AG04449 (cell line): ENCODE data around the gene MFN2.

ENCODE experiments used
- CTCF ChIA-PET: fragments of 350-600 bp; formaldehyde crosslinking; extraction: SDS; loops from one replicate; lab custom pipeline; 2021; ENCODE audit warnings: antibody characterized with exemption; lab: Yijun Ruan, JAX
- POLR2A ChIA-PET: fragments of 400-600, 350-600 bp; formaldehyde crosslinking; extraction: SDS; loops from one replicate; lab custom pipeline; 2020; ENCODE audit warnings: antibody characterized with exemption, inconsistent platforms; lab: Yijun Ruan, JAX
- DNase-seq: peaks from one replicate; pipeline ENCODE4 v3.0.0-alpha.2; 2010; ENCODE audit warnings: low read depth, low spot score
- H3K4me3 ChIP-seq: 2 replicates; pipeline ENCODE4 v1.5.1; 2011; ENCODE audit warnings: low read depth, mild to moderate bottlenecking, control low read depth, low read length
- TF ChIP-seq, protein P1 (sequence below): IDR thresholded peaks from one replicate; pipeline ENCODE4 v1.5.1; 2011; ENCODE audit warnings: mild to moderate bottlenecking, moderate library complexity, low read length, control low read depth, inconsistent platforms; ENCODE audit not compliant: insufficient read depth; ENCODE audit errors: missing control alignments

The MFN2 gene

GRCh38 chr1:11985851-11986250 is 5.6 kb downstream of the MFN2 start:
- ChIA-PET CTCF (interaction anchor here (4.4 kb wide), 1 partner anchor 15 kb away, joined by 25 read pairs; no protein-coding TSS in a partner anchor), POLR2A (interaction anchor here (1.1 kb wide), 1 partner anchor 77 kb away, joined by 5 read pairs; no protein-coding TSS in a partner anchor)
- TF ChIP-seq, protein P1, sequence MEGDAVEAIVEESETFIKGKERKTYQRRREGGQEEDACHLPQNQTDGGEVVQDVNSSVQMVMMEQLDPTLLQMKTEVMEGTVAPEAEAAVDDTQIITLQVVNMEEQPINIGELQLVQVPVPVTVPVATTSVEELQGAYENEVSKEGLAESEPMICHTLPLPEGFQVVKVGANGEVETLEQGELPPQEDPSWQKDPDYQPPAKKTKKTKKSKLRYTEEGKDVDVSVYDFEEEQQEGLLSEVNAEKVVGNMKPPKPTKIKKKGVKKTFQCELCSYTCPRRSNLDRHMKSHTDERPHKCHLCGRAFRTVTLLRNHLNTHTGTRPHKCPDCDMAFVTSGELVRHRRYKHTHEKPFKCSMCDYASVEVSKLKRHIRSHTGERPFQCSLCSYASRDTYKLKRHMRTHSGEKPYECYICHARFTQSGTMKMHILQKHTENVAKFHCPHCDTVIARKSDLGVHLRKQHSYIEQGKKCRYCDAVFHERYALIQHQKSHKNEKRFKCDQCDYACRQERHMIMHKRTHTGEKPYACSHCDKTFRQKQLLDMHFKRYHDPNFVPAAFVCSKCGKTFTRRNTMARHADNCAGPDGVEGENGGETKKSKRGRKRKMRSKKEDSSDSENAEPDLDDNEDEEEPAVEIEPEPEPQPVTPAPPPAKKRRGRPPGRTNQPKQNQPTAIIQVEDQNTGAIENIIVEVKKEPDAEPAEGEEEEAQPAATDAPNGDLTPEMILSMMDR = no peak
- H3K4me3 ChIP-seq = no peak overlapping the region
- DNase-seq = peak; percentile 70

DNA sequence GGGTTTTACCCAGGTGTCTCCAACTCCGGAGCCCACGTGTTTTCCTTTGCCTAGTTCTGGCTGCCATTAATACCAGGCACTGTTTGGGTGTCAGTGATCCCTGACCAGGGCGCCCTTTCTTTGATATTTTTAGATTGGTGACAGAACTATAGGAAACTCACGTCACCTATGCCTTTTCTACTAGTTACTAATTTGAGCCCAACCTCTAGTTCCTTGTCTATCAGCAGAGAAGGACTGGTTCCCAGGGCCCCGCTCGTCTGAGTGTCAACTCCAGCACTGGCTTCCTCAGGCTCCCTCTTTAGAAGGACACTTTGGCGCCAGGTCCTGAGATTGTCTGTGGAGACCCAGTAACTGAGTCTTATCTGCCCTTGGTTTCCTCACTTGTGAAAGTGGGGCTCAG is 9.4 kb downstream of the MFN2 start:
- TF ChIP-seq, protein P1 = no peak
- DNase-seq = no peak
- H3K4me3 ChIP-seq = no peak overlapping the region
- ChIA-PET CTCF (no interaction called here), POLR2A (no interaction called here)

GRCh38 chr1:11990303-11991032 is 10.2 kb downstream of the MFN2 start:
- no peak for DNase-seq
- CTCF ChIA-PET = interaction anchor here (2.9 kb wide), 1 partner anchor 14 kb away, joined by 8 read pairs; no protein-coding TSS in a partner anchor
- H3K4me3 ChIP-seq = no peak overlapping the region
- POLR2A ChIA-PET = no interaction called here
- TF ChIP-seq, protein P1 = no peak

DNA sequence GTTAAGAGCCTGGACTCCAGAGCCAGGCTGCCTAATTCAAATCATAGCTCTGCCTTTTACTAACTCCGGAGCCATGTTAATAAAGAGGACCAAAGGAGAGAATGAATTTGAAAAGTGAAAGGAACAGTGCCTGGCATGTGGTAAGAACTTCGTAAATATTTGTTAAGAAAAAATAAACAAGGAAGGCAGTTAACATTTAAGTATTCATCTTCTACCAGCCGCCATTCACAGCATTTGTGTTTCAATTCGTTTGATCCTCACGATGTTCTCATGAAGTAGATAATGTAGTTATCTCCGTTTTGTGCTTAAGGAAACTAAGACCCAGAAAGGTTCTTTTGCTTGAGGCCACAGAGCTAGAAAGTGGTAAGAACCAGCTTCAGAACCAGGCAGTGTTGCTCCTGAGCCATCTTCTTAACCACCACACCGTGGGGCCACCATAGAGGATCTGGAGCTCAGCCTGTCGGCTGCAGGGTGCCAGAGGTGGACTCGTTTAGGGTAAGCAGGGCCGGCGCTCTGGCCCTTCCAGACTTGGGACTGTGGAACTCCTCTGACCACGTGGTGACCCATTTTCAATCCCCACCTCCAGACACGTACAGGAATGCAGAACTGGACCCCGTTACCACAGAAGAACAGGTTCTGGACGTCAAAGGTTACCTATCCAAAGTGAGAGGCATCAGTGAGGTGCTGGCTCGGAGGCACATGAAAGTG is 11.9 kb downstream of the MFN2 start:
- CTCF ChIA-PET = interaction anchor here (0.6 to 2.9 kb wide), 3 partner anchors 12 to 124 kb away, joined by 3 to 8 read pairs (median 3); partner anchors contain the start of gene MFN2
- DNase-seq = no peak
- no peak overlapping the region for H3K4me3 ChIP-seq
- POLR2A ChIA-PET = interaction anchor here (0.5 kb wide), 1 partner anchor 8 kb away, joined by 3 read pairs; no protein-coding TSS in a partner anchor
- TF ChIP-seq, protein P1 = no peak

DNA sequence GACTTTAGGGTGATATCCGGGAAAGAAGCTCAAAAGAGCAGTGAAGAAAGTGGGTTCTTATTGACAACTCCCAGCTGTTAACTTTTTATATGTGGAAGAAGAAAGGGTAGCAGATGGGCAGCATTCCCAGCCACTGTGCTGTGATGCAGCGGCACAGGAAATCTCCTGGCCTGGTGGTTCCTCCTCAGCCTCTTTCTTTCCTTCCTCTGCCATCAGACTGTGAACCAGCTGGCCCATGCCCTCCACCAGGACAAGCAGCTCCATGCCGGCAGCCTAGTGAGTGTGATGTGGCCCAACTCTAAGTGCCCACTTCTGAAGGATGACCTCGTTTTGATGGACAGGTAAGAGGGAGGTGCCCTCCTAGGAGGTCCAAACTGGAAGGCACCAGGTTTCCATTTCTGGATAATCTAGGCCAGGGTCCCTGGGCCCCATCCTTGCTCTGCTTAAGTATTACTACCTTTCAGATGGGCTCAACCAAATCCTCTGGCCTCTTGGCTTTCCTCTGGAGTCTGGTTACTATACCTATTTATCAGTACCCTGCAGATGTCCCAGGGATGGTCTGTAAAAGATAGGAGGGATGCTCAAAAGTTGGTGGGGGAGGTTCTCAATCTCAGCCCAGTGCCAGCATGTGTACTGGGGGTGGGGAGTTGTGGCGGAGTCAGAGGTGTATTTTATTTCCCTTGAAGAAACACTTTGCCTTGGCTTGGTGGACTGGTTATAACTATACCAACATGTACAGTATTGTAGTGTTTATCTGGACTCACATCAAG is 17.0 kb downstream of the MFN2 start:
- CTCF ChIA-PET = no interaction called here
- no peak for DNase-seq
- POLR2A ChIA-PET = interaction anchor here (0.6 to 1.2 kb wide), 3 partner anchors 19 to 90 kb away, joined by 3 to 7 read pairs (median 4); partner anchors contain the start of gene MIIP
- TF ChIP-seq, protein P1 = no peak
- H3K4me3 ChIP-seq = no peak overlapping the region
